Activated CD4-positive, CD25-positive, alpha-beta regulatory T cell treated with anti-CD3 and anti-CD28 coated beads, Interleukin-2, amount 50 U/mL, for 72 hours (primary cell): ENCODE results near the gene RPS6KA3.
"Not testable (repeated sequence)": the region's sequence is repeated elsewhere in the genome, so short reads cannot be mapped to it uniquely, and the experiment has no call there.

ENCODE experiments used
- DNase-seq: peaks from one replicate; pipeline ENCODE4 v3.0.0; 2021

Gene RPS6KA3

DNA sequence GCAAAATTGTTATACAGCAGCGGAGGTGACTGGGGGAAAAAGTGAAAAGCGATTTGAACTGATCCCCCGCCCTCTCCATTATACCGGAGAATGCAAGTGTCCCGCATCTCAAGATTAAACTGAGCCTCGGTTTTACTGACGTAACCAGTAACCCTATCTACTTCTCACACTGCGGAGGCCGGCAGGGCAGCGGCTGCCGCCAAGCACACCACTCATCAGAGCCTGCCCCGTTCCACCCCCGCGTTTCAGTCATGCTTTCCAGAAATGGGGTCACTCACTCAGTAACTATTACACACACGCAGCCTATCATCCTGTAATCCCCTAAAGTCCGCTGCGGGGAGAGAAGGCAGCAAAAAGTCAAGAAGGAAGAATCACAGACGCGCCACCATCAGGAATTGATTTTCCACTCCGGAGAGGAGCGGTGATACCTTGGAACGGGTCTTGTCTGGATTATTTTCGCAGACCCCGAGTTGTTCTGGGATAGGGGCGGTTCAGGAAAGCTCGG is 1.4 kb downstream of the RPS6KA3 start:
- DNase-seq: peak; percentile 61

- no peak for DNase-seq
These were observed 3.2 kb downstream of the RPS6KA3 start for GRCh38 chrX:20263474-20263873.

DNA sequence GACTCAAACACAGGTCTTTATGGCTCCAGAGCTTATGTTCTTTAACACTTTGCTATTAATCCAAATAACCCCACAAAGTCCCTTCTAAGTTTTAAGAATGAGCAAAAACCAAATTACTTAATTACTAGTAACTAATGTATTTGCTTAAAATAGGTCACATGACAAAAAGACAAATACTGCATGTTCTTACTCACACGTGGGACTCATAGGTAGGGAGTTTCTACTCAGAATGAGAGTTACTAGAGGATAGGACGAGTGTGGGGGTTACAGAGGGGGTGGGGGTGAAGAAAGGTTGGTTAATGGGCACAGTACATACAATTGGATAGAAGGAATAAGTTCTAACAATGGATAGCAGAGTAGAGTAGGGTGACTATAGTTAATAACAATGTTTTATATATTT is 5.8 kb downstream of the RPS6KA3 start:
- no peak for DNase-seq

- DNase-seq: no peak
These were observed 11.9 kb downstream of the RPS6KA3 start for GRCh38 chrX:20254712-20255299.

GRCh38 chrX:20253232-20253543 is 13.5 kb downstream of the RPS6KA3 start:
- no peak for DNase-seq

GRCh38 chrX:20252381-20253231 is 14.1 kb downstream of the RPS6KA3 start:
- peak; percentile 64 for DNase-seq

DNA sequence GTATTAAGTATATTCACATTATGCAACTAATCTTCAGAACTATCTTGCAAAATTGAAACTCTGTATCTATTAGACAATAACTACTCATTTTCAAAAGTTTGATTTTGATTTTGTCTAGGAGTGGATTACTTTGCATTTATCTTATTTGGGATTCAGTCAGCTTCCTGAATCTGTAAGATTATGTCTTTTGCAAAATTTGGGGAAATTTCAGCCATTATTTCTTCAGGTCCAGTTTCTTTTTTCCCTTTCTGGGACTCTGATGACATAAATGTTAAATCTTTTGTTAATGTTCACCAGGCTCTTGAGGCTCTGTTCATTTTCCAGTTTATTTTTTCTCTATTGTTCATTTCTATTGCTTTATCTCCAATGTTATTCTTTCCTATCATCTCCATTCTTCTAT is 15.0 kb downstream of the RPS6KA3 start:
- DNase-seq: no peak

GRCh38 chrX:20250146-20250545 is 16.6 kb downstream of the RPS6KA3 start:
- DNase-seq: not testable (repeated sequence)

GRCh38 chrX:20248592-20249192 is 18.0 kb downstream of the RPS6KA3 start:
- no peak for DNase-seq

- DNase-seq: no peak
These were observed 21.8 kb downstream of the RPS6KA3 start for GRCh38 chrX:20244931-20245330.

DNA sequence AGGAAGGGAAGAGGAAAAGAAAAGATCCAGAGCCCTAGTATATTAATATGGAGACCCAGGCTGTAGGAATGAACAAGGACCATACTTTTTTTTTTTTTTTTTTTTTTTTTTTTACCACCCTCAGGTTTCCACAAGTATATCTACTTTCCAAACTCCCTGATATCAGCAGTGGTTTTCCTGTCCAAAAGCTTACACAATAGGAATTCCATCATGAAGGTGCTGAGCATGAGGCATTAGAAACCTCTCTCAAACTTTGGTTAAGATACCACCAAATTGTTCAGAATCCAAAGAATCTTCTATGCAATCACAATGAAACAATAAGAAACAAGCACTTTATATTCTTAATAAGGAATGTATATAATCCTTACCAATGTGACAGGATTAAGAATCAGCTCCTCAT is 26.5 kb downstream of the RPS6KA3 start:
- DNase-seq: no peak

DNA sequence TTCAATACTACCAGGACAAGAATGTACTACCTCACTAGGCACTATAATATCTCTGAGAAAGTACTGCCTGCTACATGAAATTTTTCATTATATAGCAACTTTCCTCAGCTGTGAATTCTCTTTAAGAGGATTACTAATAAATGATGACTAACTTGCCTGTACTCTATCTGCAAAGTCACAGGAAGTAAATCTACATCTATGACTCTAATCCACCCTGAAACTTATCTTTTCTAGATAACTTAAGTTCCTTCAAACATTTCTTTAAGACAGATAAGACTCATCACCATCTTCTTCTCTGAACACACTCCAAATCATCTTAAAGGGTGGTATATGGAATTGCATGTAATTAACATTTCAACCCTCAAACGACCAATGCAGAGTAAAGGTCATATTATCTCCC is 28.8 kb downstream of the RPS6KA3 start:
- DNase-seq: no peak

GRCh38 chrX:20235755-20236154 is 31.0 kb downstream of the RPS6KA3 start:
- no peak for DNase-seq

GRCh38 chrX:20233336-20233735 is 33.4 kb downstream of the RPS6KA3 start:
- DNase-seq: no peak

GRCh38 chrX:20231598-20231997 is 35.1 kb downstream of the RPS6KA3 start:
- no peak for DNase-seq

- DNase-seq: no peak
These were observed 36.3 kb downstream of the RPS6KA3 start for GRCh38 chrX:20230406-20230805.

DNA sequence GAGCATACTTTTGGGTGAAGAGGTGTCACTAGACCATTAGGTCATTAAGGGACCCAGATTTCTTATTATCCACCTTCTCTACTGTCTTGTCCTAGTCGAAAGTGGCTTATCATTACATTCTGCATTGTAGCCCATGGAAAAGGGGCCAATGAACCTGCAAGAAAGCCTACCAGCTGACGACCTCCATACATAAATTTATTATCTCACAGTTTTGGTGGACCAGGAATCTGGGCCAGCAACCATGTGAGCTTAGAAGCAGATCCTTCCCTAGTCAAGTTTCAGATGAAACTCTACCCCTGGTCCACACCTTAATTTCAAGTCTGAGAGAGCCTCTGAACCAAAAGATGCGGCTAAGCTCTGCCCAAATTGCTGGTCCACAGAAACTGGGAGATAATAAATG is 37.6 kb downstream of the RPS6KA3 start:
- DNase-seq: no peak

- DNase-seq: no peak
These were observed 38.5 kb downstream of the RPS6KA3 start for GRCh38 chrX:20228245-20228644.

DNA sequence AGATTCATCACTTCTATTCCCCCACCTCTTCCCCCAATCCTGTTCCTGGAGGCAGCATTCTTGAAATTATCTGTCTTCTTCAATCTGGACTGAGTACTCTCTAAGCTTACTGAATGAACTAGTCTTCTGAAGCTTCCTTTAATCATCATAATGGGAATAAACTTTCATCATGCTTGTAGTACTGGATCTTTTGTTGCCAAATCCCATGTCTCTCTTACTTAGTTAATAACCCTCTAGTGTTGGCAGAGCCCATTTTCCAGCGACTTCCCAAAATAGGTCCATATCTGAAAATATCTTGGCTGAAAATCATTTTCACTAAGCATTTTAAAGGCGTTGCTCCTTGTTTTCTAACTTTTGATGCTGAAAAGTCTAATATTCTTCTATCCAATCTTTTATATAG is 39.6 kb downstream of the RPS6KA3 start:
- DNase-seq: no peak

- DNase-seq: no peak
These were observed 41.2 kb downstream of the RPS6KA3 start for GRCh38 chrX:20225488-20225833.

DNA sequence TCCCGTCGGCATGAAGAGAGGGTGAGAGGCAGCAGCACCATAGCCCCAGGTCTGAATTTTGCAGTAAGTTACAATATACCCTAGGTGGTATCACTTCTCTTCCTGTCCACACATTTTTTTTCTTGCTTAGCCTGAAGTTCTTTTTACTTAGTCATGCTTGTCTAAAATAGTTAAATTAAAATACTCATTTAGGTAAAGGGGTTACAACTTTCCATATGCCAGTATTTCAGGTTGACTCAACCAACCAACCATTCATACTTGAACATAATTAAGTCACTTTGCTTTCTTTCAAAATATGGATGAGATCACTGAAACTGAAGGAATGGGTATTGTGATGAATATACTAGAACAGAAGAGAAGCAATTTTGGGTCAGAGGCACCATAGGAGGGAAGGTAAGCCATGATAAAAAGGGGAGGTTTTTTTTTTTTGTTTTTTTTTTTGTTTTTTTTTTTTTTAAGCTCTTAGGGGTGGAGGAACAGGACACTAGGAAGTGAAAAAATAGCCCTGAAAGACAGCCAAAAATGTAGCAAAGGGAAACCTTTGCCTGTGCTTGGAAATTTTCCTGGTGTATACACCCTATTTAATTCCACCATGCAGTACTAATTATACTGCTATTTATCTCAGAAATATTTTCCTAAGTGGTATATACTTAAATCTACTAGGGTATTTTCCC is 41.8 kb downstream of the RPS6KA3 start:
- DNase-seq: no peak

- no peak for DNase-seq
These were observed 44.8 kb downstream of the RPS6KA3 start for GRCh38 chrX:20221902-20222301.

DNA sequence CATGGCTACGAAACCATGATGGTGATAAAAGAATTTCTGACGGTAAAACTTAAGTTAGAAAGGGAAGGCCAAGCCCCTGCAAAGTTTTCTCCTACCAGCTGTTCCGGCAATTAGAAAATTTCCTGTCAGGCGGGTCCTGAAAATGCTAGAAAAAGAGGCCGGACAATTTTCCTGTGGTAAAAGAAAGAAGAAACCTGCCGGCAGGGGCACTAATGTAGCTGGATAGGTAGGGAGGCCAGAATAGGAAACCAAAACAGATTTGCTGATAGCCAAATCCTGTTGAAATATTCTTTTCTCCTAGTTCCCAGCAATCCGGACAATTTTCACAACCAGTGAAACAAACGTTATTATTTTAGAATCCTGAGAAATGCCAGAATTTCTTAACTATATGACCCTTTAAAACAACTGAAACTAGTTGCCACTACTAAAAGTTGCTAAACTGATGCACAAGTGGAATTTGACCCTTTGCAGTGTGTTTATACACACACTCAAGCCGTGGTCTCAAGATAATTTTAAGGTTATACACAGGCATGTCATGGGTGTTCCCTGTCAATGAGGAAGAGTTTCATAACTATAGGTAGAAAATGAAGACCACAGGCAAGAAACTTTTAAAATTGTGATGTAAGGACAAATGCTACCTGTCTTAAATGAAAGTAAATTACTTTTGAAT is 47.7 kb downstream of the RPS6KA3 start:
- no peak for DNase-seq
